A673 (cell line): Measurements from ENCODE around the gene TEX50.
"Not testable (repeated sequence)": the region's sequence is repeated elsewhere in the genome, so short reads cannot be mapped to it uniquely, and the experiment has no call there.

Experiments used
- CTCF ChIP-seq: fragments of 300-800, 200-600 bp; sonication (generic); conservative IDR thresholded peaks from 2 replicates; pipeline ENCODE4 v1.5.1; 2017; ENCODE audit warnings: low read depth, mild to moderate bottlenecking, antibody characterized with exemption, low read length, moderate library complexity, mixed read lengths
- EZH2 ChIP-seq: fragments of 200-600 bp; sonication (generic); IDR thresholded peaks from 2 replicates; pipeline ENCODE4 v1.6.1; 2017; ENCODE audit warnings: borderline replicate concordance, low read depth, mild to moderate bottlenecking, mixed read lengths, antibody characterized with exemption, low read length; ENCODE audit not compliant: poor library complexity, severe bottlenecking

- TF ChIP-seq CTCF, EZH2: not testable (repeated sequence)
Measured at GRCh38 chr1:173642450-173643139, 7.5 kb downstream of the TEX50 start.
